GOT3 (cell line): ENCODE data around the gene RNF181.
"Not testable (repeated sequence)": the region's sequence is repeated elsewhere in the genome, so short reads cannot be mapped to it uniquely, and the experiment has no call there.

Source experiments
- DNase-seq: peaks from one replicate; lab custom pipeline; 2025; ENCODE audit warnings: mixed read lengths; lab: John Stamatoyannopoulos, UW

The RNF181 gene

GRCh38 chr2:85614757-85615156 lies 19.2 kb downstream of the RNF181 start:
- not testable (repeated sequence) for DNase-seq

- no peak for DNase-seq
Observed at GRCh38 chr2:85615413-85615728, 19.8 kb downstream of the RNF181 start.

GRCh38 chr2:85617723-85618122 lies 22.2 kb downstream of the RNF181 start:
- not testable (repeated sequence) for DNase-seq

- no peak for DNase-seq
Observed at GRCh38 chr2:85619617-85620016, 24.1 kb downstream of the RNF181 start.

- DNase-seq = no peak
Observed at GRCh38 chr2:85621338-85621737, 25.8 kb downstream of the RNF181 start.

- no peak for DNase-seq
Observed at GRCh38 chr2:85623991-85624390, 28.4 kb downstream of the RNF181 start.

- DNase-seq = no peak
Observed at GRCh38 chr2:85628658-85629057, 33.1 kb downstream of the RNF181 start.

- DNase-seq = no peak
Observed at GRCh38 chr2:85631316-85631715, 35.8 kb downstream of the RNF181 start.

GRCh38 chr2:85635011-85635410 lies 39.5 kb downstream of the RNF181 start:
- no peak for DNase-seq

- no peak for DNase-seq
Observed at GRCh38 chr2:85635636-85636035, 40.1 kb downstream of the RNF181 start.

- DNase-seq = no peak
Observed at GRCh38 chr2:85642725-85643124, 47.2 kb downstream of the RNF181 start.

- DNase-seq = no peak
Observed at GRCh38 chr2:85644909-85645308, 49.4 kb downstream of the RNF181 start.

- DNase-seq = no peak
Observed at GRCh38 chr2:85646166-85646565, 50.6 kb downstream of the RNF181 start.
